Stimulated activated CD4-positive, alpha-beta T cell treated with anti-CD3 and anti-CD28 coated beads, Interleukin-15, amount 100 ng/mL, for 48 hours (primary cell): ENCODE data around the gene TEK.
"Not testable (repeated sequence)": the region's sequence is repeated elsewhere in the genome, so short reads cannot be mapped to it uniquely, and the experiment has no call there.

Source experiments
- DNase-seq, 2 donors: peaks; one replicate each; pipeline ENCODE4 v3.0.0-alpha.2; 2020; ENCODE audit warnings: low read depth in 2 of 2

The TEK gene

DNA sequence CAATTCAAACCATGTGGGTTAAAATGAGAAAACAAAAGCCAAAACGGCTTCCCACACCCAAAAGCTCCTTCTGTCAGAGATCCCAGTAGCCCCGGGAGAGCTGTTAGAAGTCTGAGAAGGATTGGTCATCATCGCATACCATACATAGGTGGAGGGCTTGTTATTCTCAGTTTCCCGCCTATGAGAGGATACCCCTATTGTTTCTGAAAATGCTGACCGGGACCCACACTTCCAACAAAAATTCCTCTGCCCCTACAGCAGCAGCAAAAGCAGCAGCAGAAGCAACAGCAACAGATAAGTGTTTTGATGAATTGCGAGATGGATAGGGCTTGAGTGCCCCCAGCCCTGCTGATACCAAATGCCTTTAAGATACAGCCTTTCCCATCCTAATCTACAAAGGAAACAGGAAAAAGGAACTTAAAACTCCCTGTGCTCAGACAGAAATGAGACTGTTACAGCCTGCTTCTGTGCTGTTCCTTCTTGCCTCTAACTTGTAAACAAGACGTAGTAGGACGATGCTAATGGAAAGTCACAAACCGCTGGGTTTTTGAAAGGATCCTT lies at the start of gene TEK:
Gene TEK, plus strand, starts transcription at position 245 of the 561 bp plus-strand sequence. CDS start 366 bp downstream, outside the sequence.
- no peak for DNase-seq

DNA sequence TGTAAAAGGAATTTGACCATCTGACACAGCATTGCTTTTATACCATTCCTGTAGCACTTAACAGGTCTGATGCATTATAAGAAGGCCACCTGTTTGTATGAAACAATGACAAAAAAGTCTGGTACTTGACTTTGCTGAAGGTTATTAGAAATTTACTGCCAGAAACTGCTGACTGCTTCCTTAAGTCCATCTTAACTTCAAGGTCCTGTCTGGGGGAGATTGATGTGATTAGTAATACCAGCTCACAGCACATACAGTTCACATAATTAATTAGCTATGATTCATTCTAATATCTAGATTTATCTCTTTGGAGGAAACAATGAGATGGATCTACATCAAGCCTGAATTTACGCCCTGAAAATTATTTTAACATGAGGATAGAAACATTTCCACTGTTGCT lies 49.6 kb upstream of the TEK start:
- DNase-seq, result no peak

DNA sequence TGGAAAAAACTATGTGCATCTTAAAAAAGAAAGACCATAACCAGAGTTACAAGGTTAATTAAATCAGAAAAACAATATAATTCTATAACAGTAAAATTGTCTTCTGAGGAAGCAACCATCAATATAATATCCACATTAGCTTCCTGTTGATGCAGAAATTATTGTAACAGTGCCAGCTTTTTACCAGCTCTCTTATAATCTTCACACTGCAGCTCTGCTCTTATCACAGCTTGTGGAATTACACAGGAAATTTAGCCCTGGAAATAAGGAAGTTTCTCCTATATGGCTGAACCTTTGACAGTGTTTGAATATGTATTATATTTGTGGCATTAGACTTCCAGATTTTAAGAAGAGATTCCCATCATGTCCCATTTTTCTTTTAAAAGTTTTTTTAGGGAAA lies 49.1 kb upstream of the TEK start:
- DNase-seq, result no peak

DNA sequence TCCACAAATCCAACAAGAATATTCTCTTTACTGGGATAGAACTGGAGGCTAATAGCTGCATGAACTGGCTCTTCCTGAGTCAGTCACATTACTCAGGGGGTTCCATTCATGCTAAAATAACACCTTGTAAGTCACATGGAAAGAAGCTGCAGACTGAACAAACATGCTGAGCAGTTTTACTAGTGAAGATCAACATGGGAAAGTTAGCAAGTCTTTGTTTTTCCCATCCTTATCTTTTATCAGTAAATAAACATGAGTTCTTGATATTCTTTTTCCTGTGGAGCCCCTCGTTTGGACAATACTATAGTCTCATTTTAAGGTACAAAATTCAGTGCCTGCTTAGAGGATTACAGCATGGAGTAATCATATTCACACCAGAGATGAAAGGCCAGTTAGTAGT lies 43.7 kb upstream of the TEK start:
- no peak for DNase-seq

DNA sequence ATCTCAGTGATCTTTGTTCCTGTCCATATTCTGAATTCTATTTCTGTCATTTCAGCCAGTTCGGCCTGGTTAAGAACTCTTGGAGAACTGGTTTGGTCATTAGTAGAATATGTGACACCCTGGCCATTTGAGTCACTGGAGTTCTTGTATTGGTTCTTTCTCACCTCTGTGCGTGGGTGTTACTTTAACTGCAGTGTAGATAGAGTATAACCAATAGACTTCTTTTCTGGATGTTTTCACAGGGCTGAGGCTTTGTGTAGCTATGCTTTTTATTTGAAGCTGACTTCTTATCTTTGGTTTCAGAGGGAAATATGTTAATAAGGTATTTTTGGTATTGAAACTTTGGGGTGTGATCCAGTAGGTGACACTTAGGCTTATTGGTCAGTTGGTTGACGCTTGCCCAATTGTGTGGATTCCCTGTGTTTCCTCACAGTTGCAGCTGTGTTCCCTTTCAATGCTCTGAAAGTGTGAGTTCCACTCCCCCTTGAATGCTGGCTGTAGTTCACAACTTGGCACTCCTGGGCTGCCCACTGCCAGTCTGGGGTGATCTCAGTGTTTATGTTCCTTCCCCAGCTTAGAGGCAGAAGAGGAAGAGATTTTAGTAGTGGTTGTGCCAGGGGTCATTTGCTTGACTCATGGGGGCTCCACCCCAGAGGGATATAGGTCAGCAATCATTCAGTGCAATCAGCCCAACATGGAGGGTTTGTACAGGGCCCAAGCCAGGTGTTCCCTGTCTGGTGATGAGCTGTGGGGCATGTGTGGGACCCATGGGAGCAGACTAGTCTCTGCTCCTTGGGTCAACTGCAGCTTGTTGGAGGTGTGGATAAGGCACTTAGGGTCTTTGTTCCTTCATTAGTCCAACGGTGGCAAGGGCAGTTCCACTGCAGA lies 34.9 kb upstream of the TEK start:
- DNase-seq, result no peak

DNA sequence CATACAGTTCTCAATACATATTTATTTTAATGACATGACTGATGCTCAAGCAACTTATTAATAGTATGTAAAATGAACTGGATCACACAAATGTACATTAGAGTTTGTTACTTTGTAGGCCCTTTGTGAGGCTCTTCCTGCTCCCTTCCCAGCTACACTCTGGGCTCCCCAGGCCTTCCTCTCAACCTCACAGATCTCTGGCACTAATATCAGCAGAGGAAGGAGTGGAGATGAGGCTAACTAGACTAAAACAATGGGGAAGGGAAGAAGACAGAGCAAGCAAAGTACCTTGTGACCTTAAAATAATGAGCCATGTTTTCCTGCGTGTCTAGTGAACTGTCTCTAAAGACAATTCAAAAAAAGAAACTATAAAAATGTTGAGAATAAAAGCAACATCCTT lies 30.3 kb upstream of the TEK start:
- DNase-seq, result no peak

DNA sequence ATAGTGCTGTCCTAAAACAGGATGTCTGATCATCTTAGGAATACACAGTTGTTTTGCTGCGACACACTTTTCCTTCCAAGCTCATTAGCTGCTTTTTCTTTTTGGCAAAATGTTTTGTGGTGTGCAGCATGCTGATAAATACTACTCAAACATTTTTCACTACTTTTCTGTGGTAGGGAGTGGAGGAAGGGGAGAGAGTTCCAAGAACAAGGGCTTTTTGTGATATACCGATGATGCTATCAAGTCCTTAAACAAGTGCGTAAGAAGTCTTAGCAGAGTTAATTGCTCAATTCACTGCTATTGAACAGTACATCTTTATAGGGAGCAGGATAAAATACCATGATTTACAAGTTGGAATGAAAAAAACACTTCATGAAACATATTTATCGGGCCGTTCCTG lies 23.6 kb upstream of the TEK start:
- DNase-seq, result no peak

DNA sequence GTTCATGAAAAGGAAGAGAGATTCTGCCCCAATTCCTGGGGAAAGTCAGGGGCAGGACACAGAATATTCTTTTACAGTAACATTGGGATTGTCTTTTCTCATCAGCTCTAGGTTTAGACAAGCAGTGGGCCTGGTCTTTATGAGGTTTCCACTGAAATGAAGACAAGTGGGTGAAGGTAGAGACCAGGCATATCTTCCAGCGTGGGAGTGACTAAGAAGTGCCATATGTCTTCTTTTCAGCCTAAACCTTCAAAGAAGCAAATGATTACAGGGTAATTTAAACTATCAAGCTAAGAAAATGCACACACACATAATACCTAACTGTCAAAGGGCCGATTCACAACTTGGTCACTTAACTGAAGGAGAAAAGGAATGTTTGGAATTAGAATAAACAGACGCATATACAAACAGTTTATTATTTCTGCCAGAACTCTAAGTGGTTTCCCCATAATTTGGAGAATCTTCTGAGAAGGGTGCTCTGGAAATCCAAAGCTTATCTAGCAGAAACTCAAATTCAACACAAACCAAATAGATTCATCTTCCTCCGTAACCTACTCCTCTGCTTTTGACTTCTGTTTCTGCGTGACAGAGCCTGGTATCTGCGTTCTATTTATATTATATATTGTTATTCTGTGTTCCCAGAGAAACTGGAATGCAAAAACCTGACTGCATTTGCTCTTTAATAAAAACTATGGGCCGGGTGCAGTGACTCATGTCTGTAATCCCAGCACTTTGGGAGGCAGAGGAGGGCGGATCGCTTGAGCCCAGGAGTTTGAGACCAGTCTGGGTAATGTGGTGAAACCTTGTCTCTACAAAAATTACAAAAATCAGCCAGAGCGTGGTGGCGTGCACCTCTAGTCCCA lies 22.0 kb upstream of the TEK start:
- no peak for DNase-seq

DNA sequence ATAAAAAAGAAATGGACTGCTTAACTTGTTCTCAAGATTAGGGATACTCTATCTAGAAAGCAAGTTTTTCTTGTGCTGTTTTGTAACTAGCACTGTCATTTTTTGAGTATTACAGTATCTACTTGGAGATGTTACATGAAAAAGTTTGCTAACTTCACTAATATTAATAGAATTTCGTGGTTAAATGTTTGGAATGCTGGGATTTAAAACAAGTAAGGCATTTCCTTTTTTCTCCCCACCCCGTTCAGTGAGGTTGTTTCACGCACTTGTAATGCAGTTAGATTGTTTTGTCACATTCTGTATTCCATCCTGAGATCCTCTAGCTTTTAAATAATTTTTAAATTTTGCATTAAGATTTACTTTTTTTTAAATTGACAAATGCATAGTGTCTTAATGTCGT lies 20.0 kb upstream of the TEK start:
- no peak for DNase-seq

DNA sequence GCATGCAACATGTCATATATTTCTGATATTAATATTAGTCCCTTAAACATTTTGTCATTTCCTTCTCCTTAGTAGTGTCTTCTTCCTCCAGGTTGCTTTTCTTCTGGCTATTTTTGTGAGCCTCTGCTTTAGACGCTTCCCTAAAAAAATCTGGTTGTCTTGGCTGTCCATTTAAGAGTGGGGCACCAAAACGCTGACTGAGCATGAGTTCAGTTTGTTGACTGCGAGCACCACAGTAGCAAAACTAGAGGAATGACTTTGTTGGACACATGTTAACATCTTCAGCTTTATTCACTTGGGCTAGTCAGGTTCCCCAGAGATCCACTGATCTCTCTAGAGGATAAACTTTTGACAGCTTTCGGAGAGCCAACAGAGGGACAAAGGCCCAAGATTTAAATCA lies 19.3 kb upstream of the TEK start:
- DNase-seq, result no peak

DNA sequence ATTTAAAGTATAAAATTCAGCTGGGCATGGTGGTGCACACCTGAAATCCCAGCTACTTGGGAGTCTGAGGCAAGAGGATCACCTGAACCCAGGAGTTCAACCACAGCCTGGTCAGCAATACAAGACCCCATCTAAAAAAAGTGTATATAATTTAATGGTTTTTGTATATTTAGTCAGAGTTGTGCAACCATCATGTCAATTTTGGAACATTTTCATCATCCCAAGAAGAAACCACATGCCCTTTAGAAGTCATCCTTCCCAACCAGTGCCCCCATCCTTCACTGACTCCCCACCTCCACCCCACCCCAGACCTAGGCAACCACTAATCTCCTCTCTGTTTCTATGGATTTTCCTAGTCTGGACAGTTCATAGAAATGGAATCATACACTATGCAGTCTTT lies 18.8 kb upstream of the TEK start:
- no peak for DNase-seq

DNA sequence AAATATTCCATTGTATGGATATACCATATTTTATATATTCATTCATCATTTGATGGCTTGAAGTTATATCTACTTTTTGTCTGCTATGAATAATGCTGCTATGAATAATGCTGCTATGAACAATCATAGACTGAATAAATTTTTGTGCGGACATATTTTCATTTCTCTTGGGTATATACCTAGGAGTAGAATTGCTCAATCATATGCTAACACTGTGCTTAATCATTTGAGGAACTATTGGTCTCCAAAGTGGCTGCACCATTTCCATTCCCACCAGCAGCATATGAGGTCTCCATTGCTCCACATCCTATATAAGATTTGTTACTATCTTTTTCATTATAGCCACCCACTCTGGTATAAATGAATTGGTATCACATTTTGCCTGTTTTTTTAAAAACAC lies 18.3 kb upstream of the TEK start:
- DNase-seq, result no peak

DNA sequence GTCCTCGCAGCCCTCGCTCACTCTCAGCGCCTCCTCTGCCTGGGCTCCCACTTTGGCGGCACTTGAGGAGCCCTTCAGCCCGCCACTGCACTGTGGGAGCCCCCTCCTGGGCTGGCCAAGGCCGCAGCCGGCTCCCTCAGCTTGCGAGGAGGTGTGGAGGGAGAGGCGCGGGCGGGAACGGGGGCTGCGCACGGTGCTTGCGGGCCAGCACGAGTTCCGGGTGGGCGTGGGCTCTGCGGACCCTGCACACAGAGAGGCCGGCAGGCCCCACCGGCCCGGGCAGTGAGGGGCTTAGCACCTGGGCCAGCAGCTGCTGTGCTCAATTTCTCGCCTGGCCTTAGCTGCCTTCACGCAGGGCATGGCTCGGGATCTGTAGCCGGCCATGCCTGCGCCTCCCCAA lies 16.5 kb upstream of the TEK start:
- DNase-seq, result not testable (repeated sequence)

DNA sequence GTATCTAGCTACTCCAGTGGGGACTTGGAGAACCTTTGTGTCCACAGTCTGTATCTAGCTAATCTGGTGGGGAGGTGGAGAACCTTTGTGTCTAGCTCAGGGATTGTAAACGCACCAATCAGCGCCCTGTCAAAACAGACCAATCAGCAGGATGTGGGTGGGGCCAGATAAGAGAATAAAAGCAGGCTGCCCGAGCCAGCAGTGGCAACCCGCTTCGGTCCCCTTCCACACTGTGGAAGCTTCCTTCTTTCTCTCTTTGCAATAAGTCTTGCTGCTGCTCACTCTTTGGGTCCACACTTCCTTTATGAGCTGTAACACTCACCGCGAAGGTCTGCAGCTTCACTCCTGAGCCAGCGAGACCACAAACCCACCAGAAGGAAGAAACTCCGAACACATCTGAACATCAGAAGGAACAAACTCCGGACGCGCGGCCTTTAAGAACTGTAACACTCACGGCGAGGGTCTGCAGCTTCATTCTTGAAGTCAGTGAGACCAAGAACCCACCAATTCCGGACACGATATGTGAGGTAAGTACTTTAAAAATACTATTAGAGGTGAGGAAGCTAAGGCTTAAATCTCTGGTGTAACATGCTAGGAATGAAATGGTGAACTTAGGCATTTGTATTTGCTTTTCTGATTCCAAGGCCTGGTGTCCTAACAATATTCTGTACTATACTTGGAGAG lies 15.5 kb upstream of the TEK start:
- not testable (repeated sequence) for DNase-seq

DNA sequence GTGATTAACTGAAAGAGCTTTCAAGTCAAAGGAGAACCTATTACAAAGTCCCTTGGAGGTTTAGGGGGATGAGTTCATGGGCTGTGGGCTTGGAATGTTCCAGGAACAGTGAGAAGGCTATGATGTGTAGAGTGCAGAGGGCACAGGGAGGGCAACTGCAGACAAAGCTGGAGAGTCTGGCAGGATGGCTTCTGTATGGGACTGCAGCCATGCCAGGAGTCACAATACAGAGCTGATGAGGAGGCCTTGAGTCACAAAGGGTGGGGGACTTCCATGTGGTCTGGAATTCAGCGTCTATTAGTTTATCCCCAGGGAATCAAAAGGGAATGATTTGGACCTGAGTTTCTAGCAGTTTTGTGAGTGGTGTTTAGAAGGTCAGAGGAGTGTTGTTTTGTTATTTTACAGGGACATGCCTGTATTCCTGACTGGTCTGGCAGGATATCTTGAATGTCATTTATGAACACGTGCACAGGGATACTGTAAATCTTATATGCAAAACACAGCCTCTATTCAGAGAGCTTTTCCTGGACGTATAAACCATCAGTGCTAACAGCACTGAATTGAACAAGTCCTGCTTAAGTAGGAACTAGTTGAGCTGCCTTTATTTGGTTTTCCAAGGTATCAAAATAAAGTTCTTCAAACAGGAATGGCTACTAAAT lies 14.3 kb upstream of the TEK start:
- DNase-seq, result no peak

DNA sequence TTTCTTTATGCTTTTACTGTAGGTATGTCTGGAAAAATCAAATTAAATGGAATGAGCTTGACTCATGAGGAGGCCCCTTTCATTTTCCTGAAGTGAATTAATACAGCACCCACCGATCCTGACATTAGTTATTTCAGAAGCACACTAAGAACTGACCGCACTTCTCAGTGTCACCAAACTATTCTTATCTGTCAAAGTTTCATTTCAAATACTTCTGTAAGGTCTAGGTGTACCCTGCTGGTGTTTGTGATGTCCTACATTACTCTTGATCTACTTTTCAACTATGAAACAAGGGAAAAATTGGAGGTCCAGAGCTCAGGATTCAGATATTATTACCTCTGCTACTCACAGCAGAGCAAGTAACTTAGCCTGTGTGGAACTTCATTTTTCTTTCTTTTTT lies 1.8 kb upstream of the TEK start:
- DNase-seq, result no peak

DNA sequence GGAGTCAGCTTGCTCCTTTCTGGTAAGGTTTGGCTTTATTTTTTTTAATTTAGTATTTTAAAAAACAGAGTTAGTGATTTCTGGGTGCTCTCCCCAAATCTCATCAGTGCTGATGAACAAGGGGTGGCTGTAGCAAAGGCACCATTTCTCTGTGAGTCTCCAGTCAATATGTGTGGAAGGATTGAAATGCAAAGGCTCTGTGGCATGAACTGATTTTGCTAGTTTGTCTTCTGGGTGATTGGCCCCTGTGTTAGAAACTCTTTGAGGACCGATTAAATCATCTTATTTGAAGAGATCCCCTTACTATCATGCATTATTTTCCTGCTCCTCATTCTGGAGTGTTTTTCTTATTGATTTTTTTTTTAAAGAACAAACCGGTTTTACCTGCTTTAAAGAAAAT lies 596 bp downstream of the TEK start:
- no peak for DNase-seq

DNA sequence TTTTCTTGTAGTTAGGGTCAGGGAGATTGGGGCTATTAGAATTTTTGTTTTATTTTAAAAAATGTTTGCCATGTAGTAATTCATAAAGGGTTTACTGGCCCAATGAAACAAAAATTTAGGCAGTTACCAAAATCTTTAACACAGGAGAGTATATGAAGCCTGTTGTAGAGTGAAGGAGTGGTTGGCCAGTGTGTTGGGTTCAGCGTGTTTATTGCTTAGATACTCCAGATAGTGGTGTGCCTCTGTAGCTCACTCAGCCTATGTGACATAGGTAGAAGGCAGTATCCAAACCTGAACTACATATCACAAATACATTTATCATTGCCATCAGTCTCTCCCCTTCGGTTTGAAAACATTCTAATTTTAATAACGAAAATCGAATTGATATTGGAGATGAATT lies 1.2 kb downstream of the TEK start:
- DNase-seq, result no peak

DNA sequence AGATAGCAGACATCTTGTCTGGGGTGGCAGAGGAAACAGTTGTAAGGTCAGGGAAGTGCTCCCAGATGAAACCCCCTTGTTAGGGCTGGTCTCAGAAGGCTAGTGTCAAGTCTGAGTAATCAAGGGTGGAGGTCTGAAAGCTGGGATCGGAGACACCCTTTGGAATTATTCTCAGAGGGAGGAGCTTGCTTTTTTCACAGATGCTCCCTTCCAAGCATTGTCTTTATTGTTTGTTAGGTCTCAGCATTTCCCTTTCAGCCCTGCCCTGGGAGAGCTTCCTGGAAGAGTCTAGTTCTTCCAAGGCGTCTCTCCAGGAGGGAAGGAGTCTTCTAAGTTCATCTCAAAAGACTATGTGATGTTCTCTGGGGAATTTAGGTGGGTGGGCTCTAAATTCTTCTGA lies 3.2 kb downstream of the TEK start:
- DNase-seq, result no peak

DNA sequence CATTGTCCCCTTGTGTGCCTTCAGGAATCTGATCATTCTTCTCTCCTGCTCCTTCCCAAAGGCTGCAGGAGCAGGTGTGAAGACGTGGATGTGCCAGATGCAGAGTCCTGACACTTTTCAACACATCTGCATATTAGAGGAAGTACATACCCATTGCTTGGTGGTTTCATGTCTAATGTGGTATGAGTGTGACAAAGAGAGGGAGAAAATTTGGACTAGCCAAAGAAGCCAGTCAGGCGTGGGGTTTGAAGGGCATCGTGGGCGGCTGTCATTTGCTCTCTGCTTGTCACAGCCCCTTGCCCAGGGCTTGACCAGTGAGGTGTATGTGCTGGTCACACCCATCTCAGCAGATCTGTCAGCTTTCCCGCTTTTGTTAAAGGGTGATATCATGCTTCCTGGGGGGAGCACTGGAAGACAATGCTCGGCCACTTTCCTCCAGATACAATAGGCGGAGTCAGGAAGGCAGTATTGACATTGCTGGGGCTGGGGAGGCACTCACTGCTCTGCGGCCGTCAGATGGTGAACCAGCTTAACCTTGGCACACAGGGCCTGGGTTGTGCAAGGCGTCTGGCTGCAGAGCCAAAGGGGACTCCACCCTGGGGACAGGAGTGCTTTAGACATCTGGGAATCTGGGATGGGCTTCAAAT lies 8.6 kb downstream of the TEK start:
- no peak for DNase-seq

DNA sequence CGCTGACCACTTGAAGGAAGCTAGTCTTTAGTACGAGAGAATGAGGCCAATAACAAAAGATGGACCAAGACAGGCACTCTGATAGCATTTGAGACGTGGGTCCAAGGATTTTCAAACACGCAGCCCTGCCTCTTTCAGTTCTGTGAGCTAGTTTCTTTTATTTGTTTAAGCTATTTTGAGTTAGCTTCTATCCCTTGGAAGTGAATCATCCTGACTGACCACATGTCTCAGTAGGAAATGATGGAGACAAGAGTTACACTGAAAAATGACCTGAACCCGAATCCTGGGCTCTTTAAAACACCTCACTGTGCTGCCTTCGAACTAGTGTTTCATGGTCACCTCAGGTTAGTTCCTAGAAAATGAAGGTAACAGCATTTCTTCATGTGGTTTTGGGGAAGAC lies 9.9 kb downstream of the TEK start:
- DNase-seq, result no peak
